Fibroblast of pulmonary artery (primary cell): ENCODE data around the gene PRR16.

ENCODE experiments used
- DNase-seq: peaks from one replicate; pipeline ENCODE4 v3.0.0-alpha.2; 2010; ENCODE audit warnings: low read depth
- H3K4me3 ChIP-seq: replicated peaks from 2 replicates; pipeline ENCODE4 v1.5.1; 2011; ENCODE audit warnings: low read depth, mild to moderate bottlenecking, control low read depth, low read length, moderate library complexity
- TF ChIP-seq, protein P1 (sequence below): IDR thresholded peaks from 2 replicates; pipeline ENCODE4 v1.5.1; 2011; ENCODE audit warnings: mild to moderate bottlenecking, control low read depth, low read length, inconsistent platforms; ENCODE audit errors: missing control alignments

The PRR16 gene

DNA sequence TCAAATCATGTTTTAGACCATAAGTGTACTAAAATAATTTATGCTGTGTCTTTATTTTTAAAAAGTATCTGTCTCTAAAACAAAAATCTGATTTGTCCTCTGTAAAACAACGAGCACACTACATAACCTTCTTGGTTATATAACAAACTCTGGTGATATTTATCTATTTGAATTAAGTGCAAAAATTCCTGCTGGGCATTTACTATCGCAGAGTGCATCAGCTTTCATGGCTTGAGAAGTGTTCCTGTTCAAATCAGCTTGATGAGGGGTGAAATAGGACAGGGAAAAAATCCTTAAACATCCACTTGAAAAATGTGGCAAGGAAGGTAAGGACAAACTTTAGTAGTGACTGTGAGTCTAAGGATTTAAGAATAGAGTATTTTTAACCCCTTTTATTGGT, 65.3 kb downstream of the PRR16 start:
- no peak overlapping the region for H3K4me3 ChIP-seq
- TF ChIP-seq, protein P1, sequence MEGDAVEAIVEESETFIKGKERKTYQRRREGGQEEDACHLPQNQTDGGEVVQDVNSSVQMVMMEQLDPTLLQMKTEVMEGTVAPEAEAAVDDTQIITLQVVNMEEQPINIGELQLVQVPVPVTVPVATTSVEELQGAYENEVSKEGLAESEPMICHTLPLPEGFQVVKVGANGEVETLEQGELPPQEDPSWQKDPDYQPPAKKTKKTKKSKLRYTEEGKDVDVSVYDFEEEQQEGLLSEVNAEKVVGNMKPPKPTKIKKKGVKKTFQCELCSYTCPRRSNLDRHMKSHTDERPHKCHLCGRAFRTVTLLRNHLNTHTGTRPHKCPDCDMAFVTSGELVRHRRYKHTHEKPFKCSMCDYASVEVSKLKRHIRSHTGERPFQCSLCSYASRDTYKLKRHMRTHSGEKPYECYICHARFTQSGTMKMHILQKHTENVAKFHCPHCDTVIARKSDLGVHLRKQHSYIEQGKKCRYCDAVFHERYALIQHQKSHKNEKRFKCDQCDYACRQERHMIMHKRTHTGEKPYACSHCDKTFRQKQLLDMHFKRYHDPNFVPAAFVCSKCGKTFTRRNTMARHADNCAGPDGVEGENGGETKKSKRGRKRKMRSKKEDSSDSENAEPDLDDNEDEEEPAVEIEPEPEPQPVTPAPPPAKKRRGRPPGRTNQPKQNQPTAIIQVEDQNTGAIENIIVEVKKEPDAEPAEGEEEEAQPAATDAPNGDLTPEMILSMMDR, result no peak
- DNase-seq, result no peak

DNA sequence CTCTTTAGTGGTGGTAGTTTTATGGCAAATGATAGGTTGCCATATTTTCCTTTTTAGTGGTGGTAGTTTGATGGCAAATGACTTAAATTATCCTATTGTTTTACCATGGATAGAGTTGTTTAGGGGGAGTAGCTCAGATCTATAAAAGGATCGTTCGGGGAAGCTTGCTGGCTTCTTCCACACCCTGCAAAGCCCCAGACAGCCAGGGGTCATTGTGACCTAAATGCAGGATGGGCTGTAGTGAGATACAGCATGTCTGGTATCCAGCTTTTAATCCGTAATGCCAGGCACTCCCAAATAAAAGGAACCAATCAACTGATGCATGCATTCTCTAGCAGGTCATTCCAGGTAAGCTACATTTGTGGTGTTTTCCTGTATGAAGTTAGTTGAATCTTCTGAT, 67.1 kb downstream of the PRR16 start:
- H3K4me3 ChIP-seq, result no peak overlapping the region
- DNase-seq, result no peak
- TF ChIP-seq, protein P1, result no peak

DNA sequence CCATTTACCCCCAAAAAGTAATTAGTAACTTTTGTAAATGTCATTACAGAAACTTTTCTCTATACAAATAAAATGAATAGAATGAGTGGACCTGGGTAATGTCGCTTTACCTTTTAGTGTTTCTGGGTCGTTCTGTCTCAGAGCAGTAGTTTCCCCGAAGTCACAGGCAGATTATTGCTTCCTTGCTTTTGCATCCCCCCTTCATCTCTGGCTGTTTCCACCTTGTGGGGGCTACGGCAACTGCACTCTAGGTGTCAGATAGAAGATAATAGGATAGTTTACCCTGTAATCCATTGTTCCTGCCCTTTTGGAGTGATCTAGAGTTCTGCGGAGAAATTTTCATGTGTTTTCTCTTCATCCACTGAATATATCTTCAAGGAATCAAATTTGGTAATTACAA, 68.7 kb downstream of the PRR16 start:
- DNase-seq, result no peak
- TF ChIP-seq, protein P1, result peak; percentile 14
- H3K4me3 ChIP-seq, result no peak overlapping the region

DNA sequence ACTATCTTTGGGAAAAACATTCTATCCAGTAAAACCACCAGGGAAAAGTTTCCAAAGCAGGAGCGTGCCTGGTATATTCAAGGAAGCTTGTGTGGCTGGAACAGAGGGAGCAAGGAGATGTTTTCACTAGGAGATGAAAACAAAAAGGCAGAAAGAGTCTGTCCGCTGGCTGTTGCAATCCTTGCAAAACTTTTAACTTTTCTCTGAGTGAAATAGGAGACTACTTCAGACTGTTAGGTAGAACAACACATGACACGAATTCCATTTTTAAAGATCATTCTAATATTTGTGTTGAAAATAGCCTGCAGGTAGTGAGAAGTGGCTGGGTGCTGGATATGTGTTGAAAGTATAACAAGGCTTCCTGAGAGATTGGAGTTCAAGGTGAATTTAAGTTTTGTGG, 69.5 kb downstream of the PRR16 start:
- no peak overlapping the region for H3K4me3 ChIP-seq
- no peak for DNase-seq
- TF ChIP-seq, protein P1, result no peak

DNA sequence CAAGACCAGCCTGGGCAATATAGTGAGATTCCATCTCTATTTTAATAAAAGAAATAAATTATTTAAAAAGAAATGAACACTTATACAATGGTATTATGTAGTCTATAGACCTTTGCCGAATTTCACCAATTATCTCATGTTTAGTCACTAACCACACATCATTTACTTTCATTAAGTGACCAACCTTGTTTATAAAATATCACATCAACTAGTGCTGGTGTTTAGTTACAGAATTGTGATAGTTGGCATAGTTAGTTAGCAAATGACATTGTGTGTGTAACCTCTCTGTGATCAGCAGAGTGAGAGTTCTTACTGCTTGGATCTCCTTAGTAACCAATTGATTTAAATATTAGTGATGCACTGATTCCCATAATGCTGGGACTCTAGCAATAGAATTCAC, 71.8 kb downstream of the PRR16 start:
- TF ChIP-seq, protein P1, result no peak
- no peak overlapping the region for H3K4me3 ChIP-seq
- no peak for DNase-seq

DNA sequence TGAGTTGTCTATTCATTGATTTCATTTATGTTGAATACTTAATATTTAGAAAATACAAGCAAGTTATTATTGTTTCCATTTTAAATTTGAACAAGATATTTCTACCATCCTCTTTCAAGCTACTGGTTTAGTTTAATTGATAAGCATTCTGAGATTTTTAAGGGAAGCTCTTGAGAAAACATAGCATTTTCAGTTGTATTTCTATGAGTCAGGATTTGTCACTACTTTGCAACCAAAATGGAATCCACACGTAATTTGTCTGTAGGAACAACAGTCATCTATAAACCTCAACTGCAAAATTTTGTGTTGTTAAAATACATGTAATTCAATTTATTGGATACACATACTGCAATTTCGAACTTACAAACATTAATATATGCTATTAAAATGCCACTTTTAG, 74.0 kb downstream of the PRR16 start:
- no peak overlapping the region for H3K4me3 ChIP-seq
- TF ChIP-seq, protein P1, result no peak
- peak; percentile 14 for DNase-seq

DNA sequence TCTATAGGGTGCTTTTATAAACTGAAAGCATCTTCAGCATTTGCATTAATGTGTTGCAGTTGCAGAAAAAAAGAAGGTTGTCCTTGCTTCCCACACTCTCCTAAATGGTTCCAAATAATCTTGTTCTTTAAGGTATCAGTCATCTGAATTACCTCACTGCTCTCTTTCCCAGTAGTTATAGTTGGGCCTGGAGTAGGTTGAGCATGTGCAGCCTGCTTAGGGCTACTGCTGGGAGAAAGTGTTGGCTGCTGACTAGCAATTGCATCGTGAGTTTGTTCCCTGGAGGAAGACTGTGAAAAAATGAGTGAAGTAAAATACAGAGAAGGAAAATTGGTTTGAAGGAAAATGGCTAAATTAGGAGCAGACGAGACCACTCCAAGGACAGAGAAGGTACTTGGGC, 74.5 kb downstream of the PRR16 start:
- TF ChIP-seq, protein P1, result no peak
- no peak overlapping the region for H3K4me3 ChIP-seq
- DNase-seq, result peak; percentile 11
